SH-SY5Y (cell line): ENCODE data around the gene ANXA9.

Experiments
- GATA2 ChIP-seq: IDR thresholded peaks from 2 replicates; pipeline ENCODE4 v1.6.1; 2011; ENCODE audit warnings: mild to moderate bottlenecking, low read depth, low read length
- GATA3 ChIP-seq: IDR thresholded peaks from 2 replicates; pipeline ENCODE4 v1.6.1; 2011; ENCODE audit warnings: low read depth, mild to moderate bottlenecking, low read length, moderate library complexity

DNA sequence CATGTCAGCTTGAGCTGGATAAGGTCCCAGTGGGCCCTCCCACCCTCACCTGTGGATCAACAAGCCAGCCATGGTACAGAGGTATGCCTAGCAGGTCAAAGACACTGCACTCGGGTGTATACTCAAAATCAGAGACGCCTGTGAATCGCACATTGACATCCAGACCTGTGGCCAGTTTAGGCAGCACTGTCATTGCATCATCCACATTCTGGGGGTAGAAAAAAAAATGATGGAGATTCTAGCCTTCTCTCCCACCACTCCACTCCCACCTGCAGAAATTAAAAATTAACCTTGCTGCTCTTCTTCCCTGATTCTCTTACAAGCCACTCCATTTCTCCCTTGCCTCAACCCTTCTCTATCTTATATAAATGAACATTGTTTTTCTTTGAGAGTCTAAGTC is 18.3 kb downstream of the ANXA9 start:
- TF ChIP-seq GATA2 (no peak), GATA3 (no peak)
